NB4 (cell line): ENCODE results near the gene NOS2.

Experiments used
- POLR2A ChIP-seq: IDR thresholded peaks from 2 replicates; pipeline ENCODE4 v1.6.1; 2011; ENCODE audit warnings: mild to moderate bottlenecking; ENCODE audit not compliant: insufficient read length; ENCODE audit errors: extremely low read depth
- TF ChIP-seq, protein P1 (sequence below): IDR thresholded peaks from one replicate; pipeline ENCODE4 v1.5.1; 2012; ENCODE audit warnings: low read depth, low read length

DNA sequence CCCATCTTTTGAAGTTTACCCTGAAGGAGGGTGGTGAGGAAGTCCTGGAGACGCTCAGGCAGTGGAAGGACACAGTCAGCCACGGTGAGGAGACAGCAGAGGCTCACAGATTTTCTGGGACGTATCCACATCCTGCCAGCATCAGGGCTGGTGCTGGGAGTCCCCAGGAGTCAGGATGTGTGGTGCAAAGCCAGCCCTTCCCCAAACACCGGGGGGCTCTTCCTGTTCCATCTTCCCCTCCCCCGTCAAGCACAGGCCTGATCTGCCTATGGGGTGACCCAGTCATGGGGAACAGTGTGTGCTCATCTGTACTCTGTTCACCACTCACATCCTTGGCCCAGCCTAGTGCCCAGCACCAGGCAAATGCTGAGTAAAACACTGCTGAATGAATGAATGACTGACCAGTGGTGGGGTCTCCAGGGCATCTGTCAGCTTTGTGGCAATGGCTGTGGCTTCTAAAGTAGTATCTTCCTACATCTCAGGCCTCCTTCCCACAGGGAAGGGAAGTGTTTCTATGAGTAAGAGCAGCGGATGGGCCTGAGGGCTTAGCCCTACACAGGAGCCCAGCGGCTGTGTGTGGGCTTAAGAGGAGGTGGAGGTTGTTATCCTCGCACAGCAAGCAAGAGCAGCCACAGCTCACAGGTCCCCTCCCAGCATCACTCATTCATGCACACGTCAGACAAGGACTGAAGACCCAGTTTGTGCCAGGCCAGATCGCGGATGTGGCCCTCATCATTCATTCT is 23.3 kb downstream of the NOS2 start:
- TF ChIP-seq POLR2A, result no peak
- TF ChIP-seq, protein P1, sequence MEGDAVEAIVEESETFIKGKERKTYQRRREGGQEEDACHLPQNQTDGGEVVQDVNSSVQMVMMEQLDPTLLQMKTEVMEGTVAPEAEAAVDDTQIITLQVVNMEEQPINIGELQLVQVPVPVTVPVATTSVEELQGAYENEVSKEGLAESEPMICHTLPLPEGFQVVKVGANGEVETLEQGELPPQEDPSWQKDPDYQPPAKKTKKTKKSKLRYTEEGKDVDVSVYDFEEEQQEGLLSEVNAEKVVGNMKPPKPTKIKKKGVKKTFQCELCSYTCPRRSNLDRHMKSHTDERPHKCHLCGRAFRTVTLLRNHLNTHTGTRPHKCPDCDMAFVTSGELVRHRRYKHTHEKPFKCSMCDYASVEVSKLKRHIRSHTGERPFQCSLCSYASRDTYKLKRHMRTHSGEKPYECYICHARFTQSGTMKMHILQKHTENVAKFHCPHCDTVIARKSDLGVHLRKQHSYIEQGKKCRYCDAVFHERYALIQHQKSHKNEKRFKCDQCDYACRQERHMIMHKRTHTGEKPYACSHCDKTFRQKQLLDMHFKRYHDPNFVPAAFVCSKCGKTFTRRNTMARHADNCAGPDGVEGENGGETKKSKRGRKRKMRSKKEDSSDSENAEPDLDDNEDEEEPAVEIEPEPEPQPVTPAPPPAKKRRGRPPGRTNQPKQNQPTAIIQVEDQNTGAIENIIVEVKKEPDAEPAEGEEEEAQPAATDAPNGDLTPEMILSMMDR, result no peak
